H1 (cell line): ENCODE results near the gene NIT2. TPM values are rescaled to one million over a fixed set of nuclear protein-coding genes. Genes with fewer than 3 reads are reported as not detected.
"Not testable (repeated sequence)": the region's sequence is repeated elsewhere in the genome, so short reads cannot be mapped to it uniquely, and the experiment has no call there.

Experiments used
- CTCF ChIA-PET: fragments of 300-600 bp; sonication (Branson Sonifier 250); formaldehyde crosslinking; loops from one replicate; lab custom pipeline; 2021; ENCODE audit not compliant: partially characterized antibody; lab: Charles Lee
- POLR2A ChIA-PET: fragments of 300-600 bp; sonication (Branson Sonifier 250); formaldehyde crosslinking; loops from one replicate; lab custom pipeline; 2021; ENCODE audit warnings: inconsistent platforms; ENCODE audit not compliant: partially characterized antibody; lab: Charles Lee
- DNase-seq, 2 experiments: peaks; one replicate each; pipeline versions ENCODE4 v3.0.0 to v3.0.0-alpha.2; 2010 to 2022; ENCODE audit warnings: low spot score in 2 of 2, low read depth in 1 of 2, mixed read lengths in 1 of 2
- FAIRE-seq: peaks from 2 replicates; lab custom pipeline; 2011; peaks lifted over from hg19 to GRCh38; lab: Jason Lieb, UNC
- H2AFZ ChIP-seq: 2 replicates; pipeline ENCODE4 v1.8.1; 2012; ENCODE audit warnings: low read length, inconsistent platforms
- H2AK5ac ChIP-seq: 2 replicates; pipeline ENCODE4 v1.6.1; 2013; ENCODE audit warnings: low read depth, low read length
- H2BK120ac ChIP-seq: replicated peaks from 2 replicates; pipeline ENCODE3; 2013; ENCODE audit warnings: low read depth, low read length, inconsistent platforms
- H2BK12ac ChIP-seq: 2 replicates; pipeline ENCODE4 v1.6.1; 2013; ENCODE audit warnings: low read depth, low read length
- H2BK15ac ChIP-seq: 2 replicates; pipeline ENCODE4 v1.6.1; 2013; ENCODE audit warnings: low read length
- H2BK20ac ChIP-seq: 2 replicates; pipeline ENCODE4 v1.6.1; 2013; ENCODE audit warnings: low read length
- H2BK5ac ChIP-seq: 2 replicates; pipeline ENCODE4 v1.6.1; 2013; ENCODE audit warnings: low read depth, low read length
- H3K14ac ChIP-seq: 2 replicates; pipeline ENCODE4 v1.6.1; 2013; ENCODE audit warnings: inconsistent platforms; ENCODE audit not compliant: insufficient read length
- H3K18ac ChIP-seq: 2 replicates; pipeline ENCODE4 v1.6.1; 2013; ENCODE audit warnings: low read length; ENCODE audit errors: extremely low read depth
- H3K23ac ChIP-seq: 2 replicates; pipeline ENCODE4 v1.6.1; 2013; ENCODE audit warnings: inconsistent platforms; ENCODE audit not compliant: insufficient read length
- H3K23me2 ChIP-seq: 2 replicates; pipeline ENCODE4 v1.6.1; 2013; ENCODE audit warnings: low read depth, low read length
- H3K27ac ChIP-seq: 2 replicates; pipeline ENCODE4 v1.6.1; 2011; ENCODE audit warnings: low read depth, low read length, inconsistent platforms
- H3K27me3 ChIP-seq, 4 experiments: replicated peaks in 1 of 4; 1 replicate in 1 of 4; 2 replicates in 3 of 4; pipeline versions ENCODE4 v1.6.1 to v1.8.1; 2011 to 2013; ENCODE audit warnings: low read length in 3 of 4, mild to moderate bottlenecking in 3 of 4, inconsistent platforms in 2 of 4, mixed read lengths in 2 of 4, moderate library complexity in 1 of 4; ENCODE audit not compliant: control insufficient read depth in 3 of 4, insufficient read depth in 3 of 4; ENCODE audit errors: extremely low read depth in 1 of 4
- H3K36me3 ChIP-seq, 4 experiments: 2 replicates each; pipeline versions ENCODE4 v1.6.1 to v1.8.1; 2011 to 2013; ENCODE audit warnings: mild to moderate bottlenecking in 4 of 4, low read length in 3 of 4, moderate library complexity in 2 of 4, control low read depth in 1 of 4, inconsistent platforms in 1 of 4; ENCODE audit not compliant: insufficient read depth in 4 of 4, control insufficient read depth in 2 of 4
- H3K4ac ChIP-seq: replicated peaks from 2 replicates; pipeline ENCODE3; 2013; ENCODE audit warnings: low read length, low read depth, mixed read lengths, inconsistent platforms; ENCODE audit not compliant: insufficient read length
- H3K4me1 ChIP-seq, 4 experiments: replicated peaks in 1 of 4; 1 replicate in 1 of 4; 2 replicates in 3 of 4; pipeline versions ENCODE4 v1.6.1 to v1.8.1; 2011 to 2013; ENCODE audit warnings: low read length in 3 of 4, inconsistent platforms in 2 of 4, mixed read lengths in 1 of 4; ENCODE audit not compliant: insufficient read depth in 4 of 4, control insufficient read depth in 3 of 4
- H3K4me2 ChIP-seq, 2 experiments: 2 replicates each; pipeline versions ENCODE4 v1.6.1 to v1.8.1; 2011 to 2013; ENCODE audit warnings: low read depth in 2 of 2, low read length in 2 of 2, control low read depth in 1 of 2, inconsistent platforms in 1 of 2, mild to moderate bottlenecking in 1 of 2; ENCODE audit not compliant: insufficient read depth in 1 of 2
- H3K4me3 ChIP-seq, 4 experiments: fragments of 200-600, 300-600 bp in 1 of 4; sonication (generic), shearing (Covaris generic), sonication (Bioruptor Twin) in 1 of 4; 2 replicates each; pipeline versions ENCODE4 v1.5.1 to v1.8.1; 2011 to 2016; ENCODE audit warnings: low read length in 4 of 4, low read depth in 3 of 4, control low read depth in 2 of 4, inconsistent platforms in 2 of 4, mild to moderate bottlenecking in 2 of 4, mixed read lengths in 1 of 4, moderate library complexity in 1 of 4; ENCODE audit not compliant: insufficient read depth in 2 of 4; ENCODE audit errors: extremely low read depth in 1 of 4
- H3K56ac ChIP-seq: replicated peaks from 2 replicates; pipeline ENCODE3; 2013; ENCODE audit warnings: low read depth, mild to moderate bottlenecking, mixed read lengths, low read length, inconsistent platforms; ENCODE audit not compliant: insufficient read length
- H3K79me1 ChIP-seq: 2 replicates; pipeline ENCODE4 v1.6.1; 2013; ENCODE audit warnings: low read depth, low read length, control low read depth
- H3K79me2 ChIP-seq, 2 experiments: 2 replicates each; pipeline versions ENCODE4 v1.6.1 to v1.8.1; 2012 to 2013; ENCODE audit warnings: low read length in 2 of 2, mild to moderate bottlenecking in 2 of 2, inconsistent platforms in 1 of 2; ENCODE audit not compliant: insufficient read depth in 2 of 2, control insufficient read depth in 1 of 2
- H3K9ac ChIP-seq, 4 experiments: replicated peaks in 1 of 4; 1 replicate in 1 of 4; 2 replicates in 3 of 4; pipeline versions ENCODE4 v1.6.1 to v1.8.1; 2011 to 2013; ENCODE audit warnings: low read depth in 3 of 4, low read length in 3 of 4, control low read depth in 2 of 4, mild to moderate bottlenecking in 2 of 4, moderate library complexity in 2 of 4, inconsistent platforms in 1 of 4; ENCODE audit errors: extremely low read depth in 1 of 4
- H3K9me3 ChIP-seq, 2 experiments: 2 replicates each; pipeline versions ENCODE4 v1.6.1 to v1.8.1; 2012 to 2013; ENCODE audit warnings: mild to moderate bottlenecking in 2 of 2, moderate library complexity in 2 of 2, control low read depth in 1 of 2, inconsistent platforms in 1 of 2, low read depth in 1 of 2, low read length in 1 of 2, mixed read lengths in 1 of 2; ENCODE audit not compliant: insufficient read depth in 2 of 2
- H4K20me1 ChIP-seq, 2 experiments: replicated peaks in 1 of 2; 2 replicates each; pipeline versions ENCODE3 to v1.8.1; 2011 to 2013; ENCODE audit warnings: inconsistent platforms in 2 of 2, low read length in 2 of 2, mild to moderate bottlenecking in 1 of 2; ENCODE audit not compliant: insufficient read depth in 2 of 2, control insufficient read depth in 1 of 2
- H4K5ac ChIP-seq: 2 replicates; pipeline ENCODE4 v1.6.1; 2013; ENCODE audit warnings: low read length, low read depth, mixed read lengths, inconsistent platforms; ENCODE audit not compliant: insufficient read length
- H4K8ac ChIP-seq: 2 replicates; pipeline ENCODE4 v1.8.0; 2013; ENCODE audit warnings: mild to moderate bottlenecking, moderate library complexity, low read length, inconsistent platforms; ENCODE audit not compliant: insufficient read depth; ENCODE audit errors: extremely low read depth
- H4K91ac ChIP-seq: replicated peaks from 2 replicates; pipeline ENCODE3; 2013; ENCODE audit warnings: low read length, mixed read lengths, inconsistent platforms; ENCODE audit not compliant: insufficient read length
- CBX8 ChIP-seq: fragments of 300-800, 300-1000 bp; sonication (generic); IDR thresholded peaks from 2 replicates; pipeline ENCODE4 v1.7.1; 2016; ENCODE audit warnings: low read depth, low read length, borderline replicate concordance
- EGR1 ChIP-seq: IDR thresholded peaks from 2 replicates; pipeline ENCODE4 v1.6.1; 2011; ENCODE audit warnings: low read depth, low read length, borderline replicate concordance
- WGBS, 2 experiments: shearing (Covaris generic) in 1 of 2; methylation state at CpG; one replicate each; pipeline versions ENCODE4 v1.1.6 to v1.1.7; 2013 to 2015; ENCODE audit warnings: low lambda C conversion rate in 2 of 2, mixed read lengths in 2 of 2, inconsistent platforms in 1 of 2, low coverage in 1 of 2, missing lambda C conversion rate in 1 of 2; ENCODE audit not compliant: insufficient replicate concordance in 2 of 2, insufficient coverage in 1 of 2, insufficient read length in 1 of 2; ENCODE audit errors: extremely low coverage in 1 of 2, missing lambda C conversion rate in 1 of 2; 5-methylcytosine and 5-hydroxymethylcytosine counted together
- polyA plus RNA-seq, 7 experiments: library from polyadenylated mRNA; depleted of rRNA in 3 of 7; stranded (reverse) in 5 of 7; unstranded in 2 of 7; fragments of >200 nt in 5 of 7; fragments of 200-250 nt in 2 of 7; gene quantifications; 1 replicate in 5 of 7; 2 replicates in 1 of 7; 4 replicates in 1 of 7; pipeline versions ENCODE4 v1.2.1 to v1.2.3, GENCODE V29; 2011 to 2013; ENCODE audit warnings: missing spikeins in 2 of 7, mixed read lengths in 2 of 7
- total RNA-seq: library from RNA; stranded (reverse); fragmentation: NEBNext Ultra II Directional; extraction: Animal tissue kit (Norgen Biotek cat#: 25700); gene quantifications from 2 replicates; pipeline ENCODE4 v1.2.1, GENCODE V29; 2021

Gene NIT2
- total and polyA plus RNA-seq, 2 of the 8 experiments (the other 6 are each of a cell fraction or from before 2014, with no cell fraction given), result 15.2 to 25.3 TPM

DNA sequence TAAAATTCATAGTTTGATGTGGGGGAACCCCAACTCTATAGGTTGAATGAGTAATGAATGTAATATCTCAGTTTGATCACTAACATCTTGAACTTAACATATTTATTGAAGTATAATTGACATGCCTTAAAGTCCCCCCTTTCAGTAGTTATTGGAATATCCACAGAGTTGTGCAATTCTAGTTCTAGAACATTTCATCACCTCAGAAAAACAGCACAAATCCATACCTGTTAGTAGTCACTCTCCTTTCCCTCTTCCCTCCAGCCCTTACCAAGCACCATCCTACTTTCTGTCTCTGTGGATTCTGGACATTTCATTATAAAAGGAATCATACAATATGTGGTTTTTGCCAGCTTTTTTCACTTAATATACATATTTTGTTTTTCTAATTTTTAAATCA lies 8.7 kb upstream of the NIT2 start:
- no peaks in the 10 kb centered on the region for H3K79me1 ChIP-seq
- no peaks in the 10 kb centered on the region; a peak in 1 of 8 replicates for H3K36me3 ChIP-seq
- POLR2A ChIA-PET, result no interaction called here
- H3K9ac ChIP-seq, result no peak overlapping the region
- FAIRE-seq, result no peak
- H3K79me2 ChIP-seq, result no peaks in the 10 kb centered on the region
- no peaks in the 10 kb centered on the region; a peak in 1 of 4 replicates for H3K9me3 ChIP-seq
- H2BK15ac ChIP-seq, result no peak overlapping the region
- no peak overlapping the region for H3K27ac ChIP-seq
- no peaks in the 10 kb centered on the region for H3K27me3 ChIP-seq
- H3K18ac ChIP-seq, result no peak overlapping the region
- no peak overlapping the region for H2AFZ ChIP-seq
- no peaks in the 10 kb centered on the region for H3K4me1 ChIP-seq
- H3K23ac ChIP-seq, result no peak overlapping the region
- no peak overlapping the region for H4K5ac ChIP-seq
- H4K91ac ChIP-seq, result no peak overlapping the region
- no peak overlapping the region for H3K14ac ChIP-seq
- H2BK5ac ChIP-seq, result no peak overlapping the region
- H2BK20ac ChIP-seq, result no peak overlapping the region
- TF ChIP-seq EGR1 (no peak), CBX8 (no peak)
- TF ChIP-seq, all 59 proteins: peak for 0
- no peaks in the 10 kb centered on the region for H4K20me1 ChIP-seq
- H3K4ac ChIP-seq, result no peak overlapping the region
- H4K8ac ChIP-seq, result no peak overlapping the region
- H3K4me2 ChIP-seq, result no peak overlapping the region
- H2BK12ac ChIP-seq, result no peak overlapping the region
- no peak for DNase-seq
- H2BK120ac ChIP-seq, result no peak overlapping the region
- H2AK5ac ChIP-seq, result no peak overlapping the region
- no peak overlapping the region for H3K4me3 ChIP-seq
- no peak overlapping the region for H3K56ac ChIP-seq
- CTCF ChIA-PET, result no interaction called here
- H3K23me2 ChIP-seq, result no peaks in the 10 kb centered on the region

DNA sequence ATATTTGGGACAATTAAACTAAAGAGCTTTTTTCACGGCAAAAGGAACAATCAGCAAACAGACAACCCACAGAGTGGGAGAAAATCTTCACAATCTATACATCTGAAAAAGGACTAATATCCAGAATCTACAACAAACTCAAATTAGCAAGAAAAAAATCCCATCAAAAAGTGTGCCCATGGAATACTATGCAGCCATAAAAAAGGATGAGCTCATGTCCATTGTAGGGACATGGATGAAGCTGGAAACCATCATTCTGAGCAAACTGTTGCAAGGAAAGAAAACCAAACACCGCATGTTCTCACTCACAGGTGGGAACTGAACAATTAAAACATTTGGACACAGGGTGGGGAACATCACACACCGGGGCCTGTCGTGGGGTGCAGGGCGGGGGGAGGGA lies 7.2 kb upstream of the NIT2 start:
- H3K4me3 ChIP-seq, H3K36me3 ChIP-seq, FAIRE-seq, POLR2A ChIA-PET, H4K91ac ChIP-seq, H4K8ac ChIP-seq, H3K79me2 ChIP-seq, H3K14ac ChIP-seq, H2AFZ ChIP-seq, H2BK15ac ChIP-seq, H3K23ac ChIP-seq, H3K56ac ChIP-seq, H3K18ac ChIP-seq, H3K9me3 ChIP-seq, H2BK120ac ChIP-seq, H4K20me1 ChIP-seq, CTCF ChIA-PET, H2AK5ac ChIP-seq, DNase-seq, H4K5ac ChIP-seq, H3K4me2 ChIP-seq, H2BK5ac ChIP-seq, H3K9ac ChIP-seq, H2BK12ac ChIP-seq, H3K27me3 ChIP-seq, H3K79me1 ChIP-seq, H3K4me1 ChIP-seq, H3K4ac ChIP-seq, H2BK20ac ChIP-seq, H3K27ac ChIP-seq, H3K23me2 ChIP-seq: not testable (repeated sequence)
- 88% methylated on average over 5 of the region's 5 CpGs; no CpG with 5 or more reads in 1 of the 2 experiments for WGBS, 2 experiments
